ENCODE results near the gene COPA. TPM values are rescaled to one million over a fixed set of nuclear protein-coding genes. Genes with fewer than 3 reads are reported as not detected.

COPA gene
- total RNA-seq, 2 donors from 2014 or later: 165 to 172 TPM

- intact Hi-C loops (cut with DNase I): no loop called here
These were observed 21.1 kb upstream of the COPA start for GRCh38 chr1:160363951-160364735.

DNA sequence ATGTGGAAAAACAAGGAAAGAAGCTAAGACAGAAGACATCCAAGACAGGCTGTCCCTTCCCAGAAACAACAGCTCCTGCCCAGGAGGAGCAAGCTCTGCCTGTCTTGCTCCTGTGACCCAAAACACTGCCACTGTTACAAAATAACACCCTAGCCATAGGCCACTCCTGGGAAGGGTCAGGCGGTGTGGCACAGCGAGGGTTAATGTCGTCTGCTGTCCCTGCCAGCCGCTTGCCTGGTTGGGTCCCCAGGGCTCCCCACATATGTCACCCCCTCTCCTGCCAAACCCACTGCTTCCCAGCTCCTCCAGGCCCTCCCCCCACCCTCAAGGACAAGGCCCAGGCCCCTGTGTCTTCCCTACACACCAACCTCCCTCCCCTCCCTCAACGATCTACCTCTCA is 20.0 kb upstream of the COPA start:
- DNase-seq (ENCODE audit: low spot score): no peak
- intact Hi-C loops (cut with DNase I): no loop called here

More at GRCh38 chr1:160363951-160364735, 21.1 kb upstream of the COPA start:
- DNase-seq (ENCODE audit: low spot score): no peak

DNA sequence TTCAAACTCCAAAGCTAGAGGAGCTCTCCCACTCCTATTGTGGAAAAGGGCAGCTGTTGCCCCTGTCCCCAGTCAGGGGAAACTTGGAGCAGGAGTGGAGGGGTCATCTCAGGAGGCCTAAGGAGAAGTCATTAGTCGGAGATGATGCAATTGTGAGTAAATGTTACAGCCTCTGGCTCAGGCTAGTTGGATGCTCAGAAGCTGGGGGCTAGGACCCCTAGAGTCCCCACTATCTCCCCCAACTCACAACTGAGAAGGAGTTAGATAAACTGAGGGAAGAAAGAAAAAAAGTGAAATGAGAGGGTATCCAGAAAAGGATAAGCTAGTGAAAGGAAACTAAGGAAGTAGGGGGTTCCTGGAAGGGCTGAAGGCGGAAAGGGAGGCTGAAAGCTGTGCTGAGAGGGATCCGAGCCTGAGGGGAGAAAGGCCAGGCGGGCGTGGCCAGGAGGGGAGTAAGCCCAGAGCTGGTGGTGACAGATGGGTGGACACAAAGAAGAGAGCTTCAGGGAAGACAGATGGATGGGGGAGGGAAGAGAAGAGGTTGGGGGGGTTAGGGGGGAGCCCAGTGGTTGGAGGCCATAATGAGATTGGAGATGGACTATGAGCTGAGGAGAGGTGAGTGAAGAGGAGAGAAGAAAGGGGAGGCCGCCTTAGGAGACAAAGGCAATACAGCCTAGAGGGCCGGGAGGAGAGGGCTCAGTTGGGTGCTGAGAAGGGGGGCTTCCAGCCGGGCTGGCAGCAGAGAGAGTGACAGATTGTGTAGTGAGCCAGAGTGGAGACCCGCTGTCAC is 19.3 kb upstream of the COPA start:
- no peak for DNase-seq (ENCODE audit: low spot score)
- intact Hi-C loops (cut with DNase I): no loop called here

- intact Hi-C loops (cut with DNase I): no loop called here
- DNase-seq (ENCODE audit: low spot score): no peak
These were observed 18.7 kb upstream of the COPA start for GRCh38 chr1:160361814-160362167.

DNA sequence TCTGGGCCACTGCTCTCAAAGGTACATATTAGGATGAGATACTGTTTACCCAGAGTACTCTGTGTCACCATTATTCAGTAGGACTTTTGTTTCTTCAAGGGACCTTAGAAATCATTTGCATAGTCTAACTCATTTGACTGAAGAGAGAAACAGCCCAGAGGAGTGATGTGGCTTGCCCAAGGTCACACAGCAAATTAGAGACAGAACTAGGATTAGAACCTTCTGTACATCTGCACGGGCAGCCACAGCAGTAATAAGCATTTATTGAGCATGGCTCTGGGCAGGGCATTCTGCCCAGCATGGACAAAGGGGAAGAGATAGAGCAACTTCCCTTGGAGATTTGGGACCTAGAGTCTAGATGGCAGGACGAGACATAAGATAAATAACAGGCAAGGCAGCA is 18.1 kb upstream of the COPA start:
- DNase-seq (ENCODE audit: low spot score): no peak
- intact Hi-C loops (cut with DNase I): no loop called here

- DNase-seq (ENCODE audit: low spot score): no peak
- intact Hi-C loops (cut with DNase I): no loop called here
These were observed 17.2 kb upstream of the COPA start for GRCh38 chr1:160360227-160360695.

- intact Hi-C loops (cut with DNase I): no loop called here
- no peak for DNase-seq (ENCODE audit: low spot score)
These were observed 16.6 kb upstream of the COPA start for GRCh38 chr1:160359559-160360226.

DNA sequence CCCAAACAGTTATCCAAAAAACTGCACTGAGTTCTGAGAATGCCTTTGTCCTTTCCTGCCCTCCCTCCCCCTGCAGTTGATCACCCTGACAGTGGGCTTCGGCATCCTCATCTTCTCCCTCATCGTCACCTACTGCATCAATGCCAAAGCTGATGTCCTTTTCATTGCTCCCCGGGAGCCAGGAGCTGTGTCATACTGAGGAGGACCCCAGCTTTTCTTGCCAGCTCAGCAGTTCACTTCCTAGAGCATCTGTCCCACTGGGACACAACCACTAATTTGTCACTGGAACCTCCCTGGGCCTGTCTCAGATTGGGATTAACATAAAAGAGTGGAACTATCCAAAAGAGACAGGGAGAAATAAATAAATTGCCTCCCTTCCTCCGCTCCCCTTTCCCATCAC is 15.0 kb upstream of the COPA start:
- intact Hi-C loops (cut with DNase I): no loop called here
- DNase-seq (ENCODE audit: low spot score): no peak

- intact Hi-C loops (cut with DNase I): no loop called here
- no peak for DNase-seq (ENCODE audit: low spot score)
These were observed 14.4 kb upstream of the COPA start for GRCh38 chr1:160357286-160358002.

DNA sequence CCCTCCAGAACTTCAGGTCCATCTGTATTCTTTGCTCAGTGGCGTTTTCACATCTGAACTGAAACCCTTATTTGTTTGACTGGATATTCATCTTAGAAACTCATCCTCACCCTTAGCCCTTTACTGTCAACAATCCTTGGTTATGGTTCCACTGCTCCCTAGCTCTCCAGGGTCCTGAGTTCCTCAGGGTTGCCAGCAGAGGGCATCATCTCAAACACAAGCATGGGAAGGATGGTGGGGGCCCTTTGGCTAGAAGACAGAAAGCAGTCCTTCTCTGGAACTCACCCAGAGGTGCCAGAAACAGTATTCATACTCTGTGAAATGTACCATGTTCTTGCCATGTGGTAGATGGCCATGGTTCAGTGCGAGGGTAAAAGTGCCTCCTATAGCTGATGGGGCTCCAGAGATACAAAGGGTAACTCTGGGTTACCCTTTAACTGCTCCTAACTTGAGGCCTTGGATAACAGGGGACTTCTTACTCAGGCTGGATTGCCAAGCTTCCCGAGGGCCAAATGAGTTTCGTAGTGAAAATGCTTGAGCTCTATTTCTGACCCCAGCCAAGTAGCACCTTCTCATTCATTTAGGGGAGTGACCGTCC is 11.4 kb upstream of the COPA start:
- intact Hi-C loops (cut with DNase I): no loop called here
- no peak for DNase-seq (ENCODE audit: low spot score)

DNA sequence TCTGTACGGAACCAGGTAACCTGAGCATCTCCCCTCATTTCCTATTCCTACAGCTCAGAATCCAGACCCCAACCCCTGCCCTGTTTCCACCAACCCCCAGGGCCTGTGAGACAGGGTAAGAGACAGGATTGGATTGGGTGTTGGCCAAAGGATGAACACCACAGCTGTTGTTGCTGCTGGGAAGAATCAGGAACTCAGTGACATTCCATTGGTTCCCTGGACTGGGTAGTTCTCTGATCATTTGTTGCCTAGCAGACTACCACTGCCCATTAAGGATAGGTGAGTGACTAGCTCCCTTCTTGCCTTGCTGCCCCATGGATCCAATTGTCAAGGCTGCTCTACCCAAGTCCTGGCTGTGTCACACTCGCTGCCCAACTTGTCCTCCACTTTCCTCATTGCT is 10.2 kb upstream of the COPA start:
- no peak for DNase-seq (ENCODE audit: low spot score)
- intact Hi-C loops (cut with DNase I): no loop called here

GRCh38 chr1:160352555-160352954 is 9.5 kb upstream of the COPA start:
- intact Hi-C loops (cut with DNase I): no loop called here

GRCh38 chr1:160351629-160352028 is 8.6 kb upstream of the COPA start:
- no peak for DNase-seq (ENCODE audit: low spot score)
- intact Hi-C loops (cut with DNase I): no loop called here

More at GRCh38 chr1:160352555-160352954, 9.5 kb upstream of the COPA start:
- DNase-seq (ENCODE audit: low spot score): no peak

DNA sequence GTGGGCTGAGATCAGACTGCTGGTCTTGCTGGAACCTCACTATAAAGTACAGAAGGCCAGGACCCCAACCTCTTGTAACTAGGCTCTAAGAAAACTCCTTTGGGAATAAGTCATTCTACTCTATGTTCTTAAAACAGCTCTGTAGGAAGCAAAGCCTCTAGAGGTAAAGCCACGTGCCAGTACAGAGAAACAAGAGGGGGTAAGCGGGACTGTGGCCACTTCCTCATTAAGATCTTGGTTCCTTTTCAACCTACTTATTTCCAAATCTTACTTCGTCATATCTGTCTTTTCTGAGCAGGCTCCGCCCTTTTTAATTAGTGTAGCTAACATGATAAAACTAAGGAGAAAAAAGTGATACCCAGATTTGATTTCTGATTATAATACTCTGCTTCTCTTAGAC is 3.9 kb upstream of the COPA start:
- intact Hi-C loops (cut with DNase I): no loop called here

DNA sequence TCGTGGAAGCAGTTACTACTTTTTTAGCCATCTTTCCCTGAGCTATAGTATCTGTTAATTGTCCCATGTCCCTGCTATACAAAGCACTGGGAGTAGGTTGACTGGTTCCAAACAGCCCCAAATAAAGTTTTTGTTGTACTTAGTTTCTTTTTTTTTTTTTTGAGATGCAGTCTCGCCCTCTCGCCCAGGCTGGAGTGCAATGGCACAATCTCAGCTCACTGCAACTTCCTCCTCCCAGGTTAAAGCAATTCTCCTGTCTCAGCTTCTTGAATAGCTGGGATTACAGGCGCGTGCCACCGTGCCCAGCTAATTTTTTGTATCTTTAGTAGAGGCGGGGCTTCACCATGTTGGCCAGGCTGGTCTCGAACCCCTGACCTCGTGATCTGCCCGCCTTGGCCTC is 3.4 kb upstream of the COPA start:
- DNase-seq (ENCODE audit: low spot score): no peak
- intact Hi-C loops (cut with DNase I): no loop called here

More for the DNA sequence above, 3.9 kb upstream of the COPA start:
- no peak for DNase-seq (ENCODE audit: low spot score)

- intact Hi-C loops (cut with DNase I): no loop called here
- DNase-seq (ENCODE audit: low spot score): no peak
These were observed 1.9 kb upstream of the COPA start for GRCh38 chr1:160344936-160345335.

DNA sequence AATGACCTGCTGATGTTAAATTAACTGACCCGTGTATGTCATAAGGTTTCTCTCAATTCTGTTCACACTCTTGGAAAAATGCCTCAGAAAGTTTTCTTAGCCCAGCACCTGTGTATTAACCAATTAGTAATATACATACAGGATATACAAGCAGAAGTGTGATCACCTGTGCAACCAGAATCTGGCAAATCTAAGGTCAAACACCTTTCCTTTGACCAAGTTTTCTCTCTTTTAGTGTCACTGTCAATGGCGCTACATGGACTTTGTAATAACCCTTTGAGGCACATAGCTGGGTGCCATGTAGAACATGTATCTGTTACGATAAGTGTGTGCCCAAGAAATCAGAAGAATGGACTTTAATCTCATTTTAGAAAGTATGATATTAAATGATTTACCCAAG is 1.2 kb upstream of the COPA start:
- no peak for DNase-seq (ENCODE audit: low spot score)
- intact Hi-C loops (cut with DNase I): no loop called here

DNA sequence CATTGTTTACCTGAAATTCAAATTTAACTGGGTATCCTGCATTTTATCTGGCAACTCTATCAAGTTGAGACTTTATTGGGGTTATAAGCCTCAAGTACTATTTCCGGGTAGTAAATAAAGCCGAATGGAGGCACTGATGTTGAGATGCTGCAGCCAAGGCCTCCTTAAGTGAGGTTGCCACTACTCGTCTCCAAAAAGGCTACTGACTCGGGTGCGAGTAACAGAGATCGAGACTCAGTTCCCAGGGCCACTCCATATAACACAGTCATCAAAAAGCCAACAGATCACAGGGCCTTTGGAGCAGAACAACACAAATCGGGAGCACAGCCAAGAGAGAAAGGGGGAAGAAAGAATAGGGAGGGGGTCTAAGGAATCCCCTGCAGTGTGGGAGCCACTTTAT is 524 bp downstream of the COPA start:
- intact Hi-C loops (cut with DNase I): no loop called here

DNA sequence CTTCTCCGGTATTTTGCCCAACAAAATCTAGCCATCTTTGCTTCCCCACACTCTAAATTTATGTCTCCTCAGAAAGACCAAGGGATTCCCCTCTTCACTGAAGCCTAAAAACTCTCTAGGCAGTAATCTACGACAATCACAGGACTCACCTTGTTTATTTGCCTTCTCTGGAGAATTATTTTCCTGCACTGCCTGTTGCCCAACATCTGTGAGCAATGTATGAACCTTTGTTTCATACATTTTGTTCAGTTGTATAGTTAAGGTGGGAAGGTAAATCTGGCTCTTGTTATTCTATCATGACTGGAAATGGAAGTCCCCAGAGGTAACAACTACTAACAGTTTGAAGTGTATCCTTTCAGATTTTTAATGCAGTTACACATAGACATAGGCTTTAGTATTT is 2.2 kb downstream of the COPA start:
- no peak for DNase-seq (ENCODE audit: low spot score)
- intact Hi-C loops (cut with DNase I): no loop called here

More for the DNA sequence above, 524 bp downstream of the COPA start:
- DNase-seq (ENCODE audit: low spot score): no peak

All from posterior vena cava (tissue), 2 donors.